ENCODE measurements around the gene RPS6KA5. TPM values are rescaled to one million over a fixed set of nuclear protein-coding genes. Genes with fewer than 3 reads are reported as not detected.
"Not testable (repeated sequence)": the region's sequence is repeated elsewhere in the genome, so short reads cannot be mapped to it uniquely, and the experiment has no call there.

Gene RPS6KA5
- polyA plus RNA-seq (ENCODE audit: insufficient read length in 3 of 3), result 1 to 10 TPM; 6.3 to 7.6 (median 7.3) TPM
- long read RNA-seq, donor 1, result 0 reads
- long read RNA-seq, donor 2, result 0 reads
- long read RNA-seq, donor 3, result 0 reads
- long read RNA-seq, donor 4, full-length matches to known transcripts, result 1 of 1 reads
- long read RNA-seq, donor 4, partial matches to known transcripts, result 0 of 1 reads
- long read RNA-seq, donor 4, other reads (novel, unspliced or antisense), result 0 of 1 reads
- long read RNA-seq, donor 5, result 0 reads
- long read RNA-seq, donor 6, result 0 reads
- long read RNA-seq, donor 7, full-length matches to known transcripts, result 1 of 1 reads
- long read RNA-seq, donor 7, partial matches to known transcripts, result 0 of 1 reads
- long read RNA-seq, donor 7, other reads (novel, unspliced or antisense), result 0 of 1 reads
- long read RNA-seq, donor 8, result 0 reads
- long read RNA-seq, donor 9, partial matches to known transcripts, result 29 of 29 reads
- long read RNA-seq, donor 9, other reads (novel, unspliced or antisense), result 0 of 29 reads
- long read RNA-seq, donor 10, full-length matches to known transcripts, result 3 of 3 reads
- long read RNA-seq, donor 10, partial matches to known transcripts, result 0 of 3 reads
- long read RNA-seq, donor 10, other reads (novel, unspliced or antisense), result 0 of 3 reads
- long read RNA-seq, donor 11, full-length matches to known transcripts, result 2 of 2 reads
- long read RNA-seq, donor 11, partial matches to known transcripts, result 0 of 2 reads
- long read RNA-seq, donor 11, other reads (novel, unspliced or antisense), result 0 of 2 reads
- long read RNA-seq, donor 12, full-length matches to known transcripts, result 1 of 1 reads
- long read RNA-seq, donor 12, partial matches to known transcripts, result 0 of 1 reads
- long read RNA-seq, donor 12, other reads (novel, unspliced or antisense), result 0 of 1 reads
- long read RNA-seq, donor 13, result 0 reads
- long read RNA-seq, donor 14, result 0 reads
- long read RNA-seq, donor 15, result 0 reads
- long read RNA-seq, donor 16, full-length matches to known transcripts, result 5 of 5 reads
- long read RNA-seq, donor 16, partial matches to known transcripts, result 0 of 5 reads
- long read RNA-seq, donor 16, other reads (novel, unspliced or antisense), result 0 of 5 reads

GRCh38 chr14:91060351-91061055 is at the start of gene RPS6KA5:
RPS6KA5 (minus strand) TSS chr14:91060641; CDS start chr14:91060434, 207 bp downstream.
- DNase-seq (ENCODE audit: extremely low read depth in 1 of 11, low read depth in 9 of 11, low spot score in 4 of 11), result peak; percentile 96 to 100 (median 100)

GRCh38 chr14:91108941-91109611 is 48.6 kb upstream of the RPS6KA5 start:
- DNase-seq (ENCODE audit: extremely low read depth in 1 of 11, low read depth in 9 of 11, low spot score in 4 of 11), result no peak

GRCh38 chr14:91103116-91103515 is 42.7 kb upstream of the RPS6KA5 start:
- DNase-seq (ENCODE audit: extremely low read depth in 1 of 11, low read depth in 9 of 11, low spot score in 4 of 11), result no peak

- DNase-seq (ENCODE audit: extremely low read depth in 1 of 11, low read depth in 9 of 11, low spot score in 4 of 11), result no peak
These were observed 39.7 kb upstream of the RPS6KA5 start for GRCh38 chr14:91100102-91100501.

GRCh38 chr14:91098591-91098990 is 38.1 kb upstream of the RPS6KA5 start:
- DNase-seq (ENCODE audit: extremely low read depth in 1 of 11, low read depth in 9 of 11, low spot score in 4 of 11), result no peak

GRCh38 chr14:91097657-91098056 is 37.2 kb upstream of the RPS6KA5 start:
- not testable (repeated sequence) for DNase-seq (ENCODE audit: extremely low read depth in 1 of 11, low read depth in 9 of 11, low spot score in 4 of 11)

- DNase-seq (ENCODE audit: extremely low read depth in 1 of 11, low read depth in 9 of 11, low spot score in 4 of 11), result no peak
These were observed 34.7 kb upstream of the RPS6KA5 start for GRCh38 chr14:91095178-91095577.

- DNase-seq (ENCODE audit: extremely low read depth in 1 of 11, low read depth in 9 of 11, low spot score in 4 of 11), result no peak
These were observed 34.3 kb upstream of the RPS6KA5 start for GRCh38 chr14:91094772-91095171.

GRCh38 chr14:91093743-91094472 is 33.5 kb upstream of the RPS6KA5 start:
- not testable (repeated sequence) for DNase-seq (ENCODE audit: extremely low read depth in 1 of 11, low read depth in 9 of 11, low spot score in 4 of 11)

GRCh38 chr14:91092073-91092472 is 31.6 kb upstream of the RPS6KA5 start:
- no peak for DNase-seq (ENCODE audit: extremely low read depth in 1 of 11, low read depth in 9 of 11, low spot score in 4 of 11)

- DNase-seq (ENCODE audit: extremely low read depth in 1 of 11, low read depth in 9 of 11, low spot score in 4 of 11), result no peak
These were observed 30.3 kb upstream of the RPS6KA5 start for GRCh38 chr14:91090743-91091142.

- DNase-seq (ENCODE audit: extremely low read depth in 1 of 11, low read depth in 9 of 11, low spot score in 4 of 11), result no peak
These were observed 29.6 kb upstream of the RPS6KA5 start for GRCh38 chr14:91089958-91090535.

GRCh38 chr14:91088585-91089235 is 28.3 kb upstream of the RPS6KA5 start:
- DNase-seq (ENCODE audit: extremely low read depth in 1 of 11, low read depth in 9 of 11, low spot score in 4 of 11), result no peak

GRCh38 chr14:91087470-91087869 is 27.0 kb upstream of the RPS6KA5 start:
- DNase-seq (ENCODE audit: extremely low read depth in 1 of 11, low read depth in 9 of 11, low spot score in 4 of 11), result not testable (repeated sequence)

- no peak for DNase-seq (ENCODE audit: extremely low read depth in 1 of 11, low read depth in 9 of 11, low spot score in 4 of 11)
These were observed 24.1 kb upstream of the RPS6KA5 start for GRCh38 chr14:91084516-91084915.

- DNase-seq (ENCODE audit: extremely low read depth in 1 of 11, low read depth in 9 of 11, low spot score in 4 of 11), result no peak
These were observed 21.8 kb upstream of the RPS6KA5 start for GRCh38 chr14:91082282-91082681.

GRCh38 chr14:91080071-91080470 is 19.6 kb upstream of the RPS6KA5 start:
- DNase-seq (ENCODE audit: extremely low read depth in 1 of 11, low read depth in 9 of 11, low spot score in 4 of 11), result no peak
